CD8-positive, alpha-beta memory T cell (primary cell): ENCODE measurements around the gene GAD1. TPM values are rescaled to one million over a fixed set of nuclear protein-coding genes. Genes with fewer than 3 reads are reported as not detected.

ENCODE experiments used
- CTCF ChIA-PET: fragments of 350-600 bp; sonication (Branson Sonifier 250); formaldehyde crosslinking; loops from one replicate; lab custom pipeline; 2021; ENCODE audit warnings: antibody characterized with exemption; lab: Charles Lee
- POLR2A ChIA-PET: fragments of 350-600 bp; sonication (Branson Sonifier 250); formaldehyde crosslinking; loops from one replicate; lab custom pipeline; 2021; ENCODE audit warnings: antibody characterized with exemption; lab: Charles Lee
- DNase-seq, 5 donors: peaks; one replicate each; pipeline versions ENCODE4 v3.0.0 to v3.0.0-alpha.2; 2020 to 2022; ENCODE audit warnings: mixed read lengths in 1 of 5
- H3K27ac ChIP-seq: one replicate; pipeline ENCODE4 v1.7.0; 2013; ENCODE audit warnings: low read depth, mild to moderate bottlenecking, low read length, moderate library complexity
- H3K27me3 ChIP-seq: 2 replicates; pipeline ENCODE4 v1.7.0; 2013; ENCODE audit warnings: low read length, mild to moderate bottlenecking; ENCODE audit not compliant: insufficient read depth, poor library complexity, severe bottlenecking
- H3K36me3 ChIP-seq: 2 replicates; pipeline ENCODE4 v1.7.0; 2013; ENCODE audit warnings: mild to moderate bottlenecking, low read length, moderate library complexity; ENCODE audit not compliant: insufficient read depth
- H3K4me1 ChIP-seq: 2 replicates; pipeline ENCODE4 v1.7.0; 2013; ENCODE audit warnings: mild to moderate bottlenecking, low read length, moderate library complexity; ENCODE audit not compliant: insufficient read depth
- H3K4me3 ChIP-seq: 2 replicates; pipeline ENCODE4 v1.7.0; 2013; ENCODE audit warnings: mild to moderate bottlenecking, low read length
- H3K9me3 ChIP-seq: 2 replicates; pipeline ENCODE4 v1.7.0; 2013; ENCODE audit warnings: mild to moderate bottlenecking, low read length
- H3K27ac Mint-ChIP-seq, 8 donors: one replicate each; pipeline ENCODE4 v1.8.0; 2020 to 2021; ENCODE audit warnings: mixed read lengths in 8 of 8, mild to moderate bottlenecking in 6 of 8, inconsistent platforms in 3 of 8, moderate library complexity in 3 of 8
- H3K27me3 Mint-ChIP-seq, 2 donors: one replicate each; pipeline ENCODE4 v1.8.0; 2020 to 2021; ENCODE audit warnings: mixed read lengths in 2 of 2, mild to moderate bottlenecking in 1 of 2, moderate library complexity in 1 of 2
- H3K36me3 Mint-ChIP-seq, 3 donors: one replicate each; pipeline ENCODE4 v1.8.0; 2020 to 2021; ENCODE audit warnings: mixed read lengths in 3 of 3, inconsistent platforms in 1 of 3, mild to moderate bottlenecking in 1 of 3
- H3K4me1 Mint-ChIP-seq, 3 donors: one replicate each; pipeline ENCODE4 v1.8.0; 2020 to 2021; ENCODE audit warnings: mixed read lengths in 3 of 3, inconsistent platforms in 1 of 3, mild to moderate bottlenecking in 1 of 3
- H3K4me3 Mint-ChIP-seq, 7 donors: one replicate each; pipeline ENCODE4 v1.8.0; 2020 to 2021; ENCODE audit warnings: mixed read lengths in 7 of 7, mild to moderate bottlenecking in 6 of 7, moderate library complexity in 4 of 7, inconsistent platforms in 2 of 7
- H3K9me3 Mint-ChIP-seq, 5 donors: one replicate each; pipeline ENCODE4 v1.8.0; 2020 to 2022; ENCODE audit warnings: mixed read lengths in 5 of 5, mild to moderate bottlenecking in 3 of 5, moderate library complexity in 2 of 5, inconsistent platforms in 1 of 5
- polyA plus RNA-seq: library from polyadenylated mRNA; unstranded; fragments of 300-500 nt; fragmentation: Illumina TruSeq; gene quantifications from one replicate; pipeline ENCODE4 v1.2.3, GENCODE V29; 2021
- total RNA-seq, 2 experiments: library from RNA; stranded (reverse); gene quantifications; one replicate each; pipeline ENCODE4 v1.2.3, GENCODE V29; 2021

The GAD1 gene
- total and polyA plus RNA-seq, 3 experiments from 2014 or later: 0.55 to 1.0 TPM; not detected in 1

DNA sequence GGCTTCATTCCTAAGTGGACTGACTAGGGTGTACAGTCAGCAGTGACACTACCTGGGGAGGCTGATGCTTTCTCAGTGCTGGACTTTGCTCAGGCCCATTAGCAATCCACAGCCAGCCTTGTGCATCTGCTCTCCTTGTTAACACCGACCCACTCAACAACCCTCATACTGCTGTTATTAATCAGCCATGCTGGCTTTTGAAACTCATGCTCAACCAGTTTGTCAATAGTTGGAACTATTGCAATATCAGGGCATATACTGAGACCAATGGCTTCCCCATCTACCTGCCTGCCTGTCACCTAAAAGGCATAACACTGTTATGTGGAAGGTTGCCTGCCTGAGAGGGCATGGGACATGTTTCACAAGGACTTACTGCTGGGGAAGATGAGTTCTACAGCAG is 39.4 kb downstream of the GAD1 start:
- DNase-seq: no peak
- no peaks in the 10 kb centered on the region for H3K27me3 ChIP-seq
- no peaks in the 10 kb centered on the region for H3K9me3 Mint-ChIP-seq
- H3K36me3 ChIP-seq: no peaks in the 10 kb centered on the region
- ChIA-PET POLR2A (no interaction called here), CTCF (no interaction called here)
- no peaks in the 10 kb centered on the region for H3K4me1 Mint-ChIP-seq
- H3K27me3 Mint-ChIP-seq: peaks cover 0 to 18% of the 10 kb centered on the region in 2 donors
- peaks cover 0 to 13% (median 0%) of the 10 kb centered on the region in 3 donors for H3K36me3 Mint-ChIP-seq
- H3K4me3 ChIP-seq: no peak overlapping the region
- H3K27ac ChIP-seq: no peak overlapping the region
- no peaks in the 10 kb centered on the region for H3K9me3 ChIP-seq
- H3K4me1 ChIP-seq: no peaks in the 10 kb centered on the region
- no peak overlapping the region for H3K4me3 Mint-ChIP-seq
- H3K27ac Mint-ChIP-seq: no peak overlapping the region

DNA sequence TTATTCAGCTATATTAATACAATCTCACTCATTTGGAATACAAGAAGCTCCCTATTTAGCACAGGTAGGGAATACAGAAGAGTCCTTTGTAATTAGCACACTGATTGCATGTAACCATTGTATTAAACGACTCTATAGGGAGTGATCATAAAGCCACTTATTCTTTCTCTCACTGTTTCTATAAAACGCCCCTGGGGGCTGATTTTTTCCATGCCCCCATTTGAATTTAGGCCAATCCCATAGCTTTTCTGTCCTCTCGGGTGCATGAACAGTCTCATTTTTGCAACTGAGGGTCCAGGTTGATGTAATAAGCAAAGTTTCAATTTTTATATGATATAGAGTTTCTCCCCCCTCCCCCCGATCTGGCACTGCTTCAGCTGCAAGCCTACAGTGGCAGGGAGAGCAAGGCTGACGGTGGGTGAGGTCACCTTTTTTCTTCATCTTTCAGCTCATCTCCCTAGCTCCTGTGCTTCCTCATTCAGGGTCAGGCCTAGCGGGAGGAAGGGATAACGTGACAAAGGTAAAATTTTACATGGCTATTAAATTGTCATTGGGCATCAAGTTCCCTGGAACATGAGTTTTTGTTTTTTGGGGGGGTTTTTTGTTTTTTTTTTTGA is 45.7 kb downstream of the GAD1 start:
- Mint-ChIP-seq H3K4me1 (no peaks in the 10 kb centered on the region), H3K27me3 (peaks cover 0 to 19% of the 10 kb centered on the region in 2 donors), H3K4me3 (no peak overlapping the region), H3K27ac (no peak overlapping the region), H3K36me3 (no peaks in the 10 kb centered on the region), H3K9me3 (peaks cover 0 to 4% (median 0%) of the 10 kb centered on the region in 5 donors)
- no peak overlapping the region for H3K4me3 ChIP-seq
- no peaks in the 10 kb centered on the region for H3K36me3 ChIP-seq
- H3K4me1 ChIP-seq: no peaks in the 10 kb centered on the region
- H3K27me3 ChIP-seq: no peaks in the 10 kb centered on the region
- ChIA-PET POLR2A (no interaction called here), CTCF (interaction anchor here (1.3 kb wide), 1 partner anchor 11 kb away, joined by 5 read pairs; no protein-coding TSS in a partner anchor)
- no peak overlapping the region for H3K27ac ChIP-seq
- H3K9me3 ChIP-seq: no peaks in the 10 kb centered on the region
- DNase-seq: no peak

DNA sequence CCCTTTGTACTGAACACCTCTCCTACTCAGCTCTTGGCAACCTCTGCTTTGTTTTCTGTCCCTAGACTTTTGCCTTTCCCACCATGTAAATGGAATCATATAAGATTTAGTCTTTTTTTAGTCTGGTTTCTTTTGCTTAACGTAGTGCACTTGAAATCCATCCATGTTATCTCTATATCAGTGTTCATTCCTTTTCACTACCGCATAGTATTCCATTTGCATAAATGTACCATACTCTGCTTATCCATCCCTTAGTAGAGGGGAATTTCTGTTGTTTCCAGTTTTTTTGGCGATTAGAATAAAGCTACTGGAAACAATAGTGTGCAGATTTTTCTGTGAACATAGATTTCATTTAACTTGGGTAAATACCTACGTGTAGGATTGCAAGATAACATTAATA is 46.4 kb downstream of the GAD1 start:
- CTCF ChIA-PET: no interaction called here
- no peaks in the 10 kb centered on the region for H3K4me1 Mint-ChIP-seq
- H3K4me1 ChIP-seq: no peaks in the 10 kb centered on the region
- no peak for DNase-seq
- H3K27me3 Mint-ChIP-seq: peaks cover 0 to 24% of the 10 kb centered on the region in 2 donors
- H3K9me3 Mint-ChIP-seq: peaks cover 0 to 4% (median 0%) of the 10 kb centered on the region in 5 donors
- H3K36me3 Mint-ChIP-seq: no peaks in the 10 kb centered on the region
- H3K4me3 Mint-ChIP-seq: no peak overlapping the region
- no peaks in the 10 kb centered on the region for H3K27me3 ChIP-seq
- no peaks in the 10 kb centered on the region for H3K9me3 ChIP-seq
- no peak overlapping the region for H3K27ac ChIP-seq
- H3K36me3 ChIP-seq: no peaks in the 10 kb centered on the region
- POLR2A ChIA-PET: no interaction called here
- H3K27ac Mint-ChIP-seq: no peak overlapping the region
- H3K4me3 ChIP-seq: no peak overlapping the region

DNA sequence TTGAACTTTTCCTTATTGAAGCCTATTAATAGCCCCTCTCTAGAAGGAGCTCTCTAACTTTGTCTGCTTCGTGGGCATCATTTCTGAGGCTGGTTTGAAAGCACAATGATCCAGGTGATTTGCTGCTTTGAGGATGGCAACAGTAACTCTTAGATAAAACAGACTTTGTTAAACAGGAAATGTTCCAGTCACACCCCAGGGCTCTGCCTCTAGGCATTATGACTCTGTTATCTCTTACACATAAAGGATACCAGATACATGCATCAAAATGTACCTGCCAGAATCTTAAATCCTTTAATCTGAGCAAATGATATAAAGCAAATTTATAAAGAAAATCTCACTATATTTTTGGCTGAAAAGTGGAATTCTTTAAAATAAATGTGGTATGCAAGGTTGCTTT is 52.3 kb downstream of the GAD1 start:
- Histone ChIP-seq H3K4me3 (no peak overlapping the region), H3K27ac (no peak overlapping the region)
- H3K9me3 Mint-ChIP-seq: peaks cover 0 to 4% (median 0%) of the 10 kb centered on the region in 5 donors

GRCh38 chr2:170869461-170869860 is 52.8 kb downstream of the GAD1 start:
- Histone ChIP-seq H3K27ac (no peak overlapping the region), H3K9me3 (no peaks in the 10 kb centered on the region), H3K27me3 (no peaks in the 10 kb centered on the region), H3K4me1 (peaks cover 4% of the 10 kb centered on the region), H3K36me3 (no peaks in the 10 kb centered on the region), H3K4me3 (no peak overlapping the region)
- peaks cover 0 to 2% (median 0%) of the 10 kb centered on the region in 5 donors for H3K9me3 Mint-ChIP-seq
- peaks cover 2 to 28% of the 10 kb centered on the region in 2 donors for H3K27me3 Mint-ChIP-seq
- POLR2A ChIA-PET: no interaction called here
- H3K4me1 Mint-ChIP-seq: peaks cover 9 to 14% (median 9%) of the 10 kb centered on the region in 3 donors
- DNase-seq: no peak
- H3K36me3 Mint-ChIP-seq: no peaks in the 10 kb centered on the region
- no peak overlapping the region for H3K27ac Mint-ChIP-seq
- CTCF ChIA-PET: no interaction called here
- H3K4me3 Mint-ChIP-seq: no peak overlapping the region

More for the DNA sequence above, 52.3 kb downstream of the GAD1 start:
- Histone ChIP-seq H3K36me3 (no peaks in the 10 kb centered on the region), H3K9me3 (no peaks in the 10 kb centered on the region), H3K27me3 (no peaks in the 10 kb centered on the region), H3K4me1 (peaks cover 4% of the 10 kb centered on the region)
- no peak for DNase-seq
- CTCF ChIA-PET: no interaction called here
- POLR2A ChIA-PET: no interaction called here
- H3K4me1 Mint-ChIP-seq: peaks cover 9 to 14% (median 9%) of the 10 kb centered on the region in 3 donors
- no peak overlapping the region for H3K27ac Mint-ChIP-seq
- H3K27me3 Mint-ChIP-seq: peaks cover 2 to 30% of the 10 kb centered on the region in 2 donors
- no peak overlapping the region for H3K4me3 Mint-ChIP-seq
- no peaks in the 10 kb centered on the region for H3K36me3 Mint-ChIP-seq

DNA sequence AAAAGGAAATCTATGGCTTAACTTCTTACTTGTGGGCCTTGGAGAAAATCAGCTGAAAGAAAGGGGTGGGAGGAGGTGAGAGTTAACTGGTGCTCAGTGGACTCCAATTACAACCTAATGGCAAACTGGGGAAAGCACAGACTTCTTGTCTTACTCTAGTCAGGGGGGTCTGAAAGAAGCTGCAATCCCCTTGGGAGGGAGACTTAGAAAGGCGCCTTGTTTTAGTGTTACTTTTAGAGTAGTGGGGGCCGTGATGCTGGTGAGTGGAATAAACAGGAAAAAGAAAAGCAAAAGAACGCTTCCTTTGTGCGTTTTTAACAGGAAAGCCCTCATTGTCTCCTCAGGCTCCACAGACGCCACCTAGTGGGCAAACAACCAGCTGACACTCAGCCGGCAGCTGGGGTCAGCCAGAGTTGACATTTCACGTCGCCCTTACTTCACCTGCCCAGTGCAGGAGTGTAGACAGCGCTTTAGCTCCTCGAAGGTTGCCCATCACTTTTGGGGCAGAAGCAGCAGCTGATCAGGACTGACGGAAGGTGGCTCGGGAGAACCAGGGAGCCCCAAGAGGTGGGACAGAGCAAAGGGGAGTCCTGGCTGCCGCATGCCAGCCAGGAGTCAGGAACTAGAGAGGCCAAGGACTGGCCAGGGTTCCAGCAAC is 56.5 kb downstream of the GAD1 start:
- H3K4me3 ChIP-seq: peak overlapping the region; percentile 47
- H3K27me3 Mint-ChIP-seq: peaks cover 2 to 20% of the 10 kb centered on the region in 2 donors
- ChIA-PET POLR2A (no interaction called here), CTCF (interaction anchor here (0.7 to 2.8 kb wide), 18 partner anchors 8 to 512 kb away, joined by 3 to 20 read pairs (median 4); partner anchors contain the start of genes GAD1 and GORASP2)
- H3K27ac ChIP-seq: no peak overlapping the region
- H3K4me1 Mint-ChIP-seq: peaks cover 10 to 18% (median 13%) of the 10 kb centered on the region in 3 donors
- peak overlapping the region in 6 of 8 donors; percentile 12 to 47 (median 22) for H3K27ac Mint-ChIP-seq
- H3K9me3 Mint-ChIP-seq: no peaks in the 10 kb centered on the region
- H3K4me1 ChIP-seq: peaks cover 4% of the 10 kb centered on the region
- no peaks in the 10 kb centered on the region for H3K36me3 ChIP-seq
- H3K36me3 Mint-ChIP-seq: no peaks in the 10 kb centered on the region
- H3K4me3 Mint-ChIP-seq: peak overlapping the region in 6 of 7 donors; percentile 77 to 84 (median 80)
- H3K27me3 ChIP-seq: no peaks in the 10 kb centered on the region
- DNase-seq: peak; percentile 49 to 78 (median 57)
- H3K9me3 ChIP-seq: no peaks in the 10 kb centered on the region

DNA sequence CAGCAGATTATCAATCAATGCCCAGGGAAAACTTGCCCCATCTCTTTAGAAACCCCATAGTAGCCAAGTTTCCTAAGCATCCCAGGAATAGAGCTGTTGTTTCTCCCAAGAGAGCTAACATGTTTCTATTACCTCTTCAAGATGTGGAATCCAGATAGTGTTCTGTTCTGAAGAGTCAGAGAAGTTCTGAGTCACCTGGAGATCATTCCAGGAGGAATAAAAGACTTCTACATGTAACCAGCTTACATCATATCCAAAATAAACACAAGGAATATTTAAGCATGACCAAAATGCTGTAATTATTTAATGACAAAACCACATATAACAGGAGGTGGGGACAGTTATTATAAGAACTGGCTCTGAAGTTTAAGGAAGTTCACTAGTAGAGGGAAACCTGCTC is 61.4 kb downstream of the GAD1 start:
- ChIA-PET POLR2A (no interaction called here), CTCF (interaction anchor here (1.5 kb wide), 1 partner anchor 10 kb away, joined by 4 read pairs; no protein-coding TSS in a partner anchor)
- Mint-ChIP-seq H3K36me3 (peaks cover 0 to 3% (median 0%) of the 10 kb centered on the region in 3 donors), H3K27me3 (peaks cover 2 to 3% of the 10 kb centered on the region in 2 donors), H3K27ac (peak overlapping the region in 3 of 8 donors; percentile 26 to 67 (median 58)), H3K9me3 (no peaks in the 10 kb centered on the region), H3K4me1 (peaks cover 13 to 19% (median 14%) of the 10 kb centered on the region in 3 donors), H3K4me3 (peak overlapping the region; percentile 4 to 77 (median 51))
- Histone ChIP-seq H3K4me1 (peaks cover 4% of the 10 kb centered on the region), H3K4me3 (no peak overlapping the region), H3K27me3 (no peaks in the 10 kb centered on the region), H3K27ac (no peak overlapping the region), H3K36me3 (no peaks in the 10 kb centered on the region), H3K9me3 (no peaks in the 10 kb centered on the region)
- no peak for DNase-seq

DNA sequence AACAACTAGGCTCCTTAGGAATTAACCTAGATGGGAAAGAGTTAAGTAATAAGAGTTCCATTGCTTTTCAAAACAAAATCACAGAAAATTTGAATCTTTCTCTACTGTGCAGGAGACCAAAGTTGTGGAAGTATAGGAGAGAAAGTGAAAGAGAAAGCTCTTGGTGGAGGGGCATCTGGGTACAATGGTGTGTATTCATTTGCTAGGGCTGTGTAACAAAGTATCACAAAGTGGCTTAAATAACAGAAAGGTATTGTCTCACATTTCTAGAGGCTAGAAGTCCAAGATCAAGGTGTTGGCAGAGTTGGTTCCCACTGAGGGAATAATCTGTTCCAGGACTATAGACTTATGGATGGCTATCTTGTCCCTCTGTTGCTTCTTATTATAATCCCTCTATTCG is 61.8 kb downstream of the GAD1 start:
- CTCF ChIA-PET: interaction anchor here (1.5 kb wide), 1 partner anchor 11 kb away, joined by 4 read pairs; no protein-coding TSS in a partner anchor
- peak overlapping the region in 6 of 7 donors; percentile 25 to 77 (median 54) for H3K4me3 Mint-ChIP-seq

More for the DNA sequence above, 61.8 kb downstream of the GAD1 start:
- Mint-ChIP-seq H3K4me1 (peaks cover 9 to 15% (median 10%) of the 10 kb centered on the region in 3 donors), H3K9me3 (no peaks in the 10 kb centered on the region), H3K36me3 (peaks cover 0 to 3% (median 0%) of the 10 kb centered on the region in 3 donors), H3K27ac (peak overlapping the region in 4 of 8 donors; percentile 26 to 79 (median 62)), H3K27me3 (peaks cover 4 to 8% of the 10 kb centered on the region in 2 donors)
- Histone ChIP-seq H3K27me3 (no peaks in the 10 kb centered on the region), H3K36me3 (no peaks in the 10 kb centered on the region), H3K4me1 (peaks cover 1% of the 10 kb centered on the region), H3K4me3 (no peak overlapping the region), H3K9me3 (no peaks in the 10 kb centered on the region), H3K27ac (no peak overlapping the region)
- DNase-seq: no peak
- POLR2A ChIA-PET: no interaction called here
